Esophagus muscularis mucosa (tissue), 4 donors: ENCODE results near the gene MSL3. TPM values are rescaled to one million over a fixed set of nuclear protein-coding genes. Genes with fewer than 3 reads are reported as not detected.

Experiments used
- DNase-seq: peaks from one replicate; pipeline ENCODE4 v3.0.0-alpha.2; 2017; ENCODE audit errors: extremely low spot score
- H3K27ac ChIP-seq, 4 donors: fragments of 200-600 bp; sonication (generic); replicated peaks in 1 of 4; 1 replicate in 3 of 4; 2 replicates in 1 of 4; pipeline ENCODE4 v1.5.1; 2016 to 2019; ENCODE audit warnings: mild to moderate bottlenecking in 1 of 4
- H3K27me3 ChIP-seq, 4 donors: fragments of 200-600 bp; sonication (generic); one replicate each; pipeline versions ENCODE4 v1.5.1 to v1.6.0; 2016 to 2019
- H3K36me3 ChIP-seq, 4 donors: fragments of 200-600 bp; sonication (generic); one replicate each; pipeline ENCODE4 v1.5.1; 2016 to 2019
- H3K4me1 ChIP-seq, 4 donors: fragments of 200-600 bp; sonication (generic); one replicate each; pipeline ENCODE4 v1.5.1; 2016 to 2019
- H3K4me3 ChIP-seq, 4 donors: fragments of 200-600 bp; sonication (generic); 1 replicate in 2 of 4; 2 replicates in 2 of 4; pipeline ENCODE4 v1.5.1; 2016 to 2019; ENCODE audit warnings: mild to moderate bottlenecking in 4 of 4, moderate library complexity in 1 of 4
- H3K9me3 ChIP-seq, 4 donors: fragments of 200-600 bp; sonication (generic); 1 replicate in 3 of 4; 2 replicates in 1 of 4; pipeline ENCODE4 v1.5.1; 2016 to 2019
- EP300 ChIP-seq: sonication (generic); formaldehyde crosslinking; IDR thresholded peaks from one replicate; pipeline ENCODE4 v1.6.1; 2017; ENCODE audit warnings: antibody characterized with exemption
- POLR2A ChIP-seq: fragments of 450-650 bp; IDR thresholded peaks from one replicate; pipeline ENCODE4 v1.6.1; 2017; ENCODE audit warnings: antibody characterized with exemption, moderate library complexity, mild to moderate bottlenecking, low read depth
- POLR2AphosphoS5 ChIP-seq, 2 donors: sonication (generic); formaldehyde crosslinking; IDR thresholded peaks; one replicate each; pipeline ENCODE4 v1.6.1; 2017; ENCODE audit warnings: antibody characterized with exemption in 2 of 2
- WGBS: methylation state at CpG from one replicate; pipeline ENCODE4 v1.1.5; 2018; 5-methylcytosine and 5-hydroxymethylcytosine counted together
- intact Hi-C: fragments of 100-400 bp; cut with DNase I; formaldehyde crosslinking; loops from one replicate; pipeline ENCODE4 v1.15.1; 2023
- total RNA-seq, 4 donors: library from RNA; depleted of rRNA; stranded (reverse); fragments of >200 nt; gene quantifications; one replicate each; pipeline versions ENCODE4 v1.1.0 to v1.2.1, GENCODE V29; 2016
- TF ChIP-seq, protein P1 (sequence below), 3 experiments: fragments of 200-600 bp in 2 of 3; fragments of 450-650 bp in 1 of 3; sonication (generic) in 2 of 3; IDR thresholded peaks; one replicate each; pipeline ENCODE4 v1.5.1; 2017 to 2019; ENCODE audit warnings: antibody characterized with exemption in 3 of 3, mild to moderate bottlenecking in 2 of 3, moderate library complexity in 1 of 3

MSL3 gene
- total RNA-seq, 4 donors from 2014 or later, result 21.0 to 32.0 (median 24.5) TPM

DNA sequence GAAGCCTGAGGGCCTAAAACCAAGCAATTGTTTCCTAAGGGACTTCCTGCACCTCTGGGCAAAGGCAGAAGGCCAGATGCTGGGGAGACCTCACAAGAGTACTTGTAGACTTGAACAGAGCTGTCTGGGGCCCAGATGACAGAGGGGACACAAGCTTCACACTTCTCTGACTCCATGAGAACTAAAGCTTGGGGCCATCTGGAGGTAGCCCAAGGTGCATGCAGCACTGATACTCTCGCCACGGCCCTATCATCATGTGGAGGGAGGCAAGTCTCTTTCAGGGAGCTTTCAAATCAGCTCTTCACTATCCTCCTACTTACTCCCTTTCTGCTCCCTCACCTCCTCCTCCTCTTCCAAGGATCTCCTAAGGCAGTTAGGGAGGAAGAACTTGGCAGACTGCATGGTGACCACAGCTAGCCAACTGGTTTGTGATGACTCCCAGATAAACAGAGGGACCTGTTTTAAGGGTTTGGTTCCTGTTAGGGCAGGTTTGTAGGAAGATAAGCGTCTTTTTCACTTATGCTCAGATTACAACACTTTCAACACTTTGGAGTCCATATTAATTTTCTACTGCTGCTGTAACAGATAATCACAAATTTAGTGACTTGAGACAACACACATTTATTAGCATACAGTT lies 23.8 kb downstream of the MSL3 start:
- Histone ChIP-seq H3K27ac (no peak overlapping the region), H3K27me3 (no peaks in the 10 kb centered on the region), H3K4me1 (peaks cover 0 to 4% (median 0%) of the 10 kb centered on the region in 4 donors), H3K36me3 (no peaks in the 10 kb centered on the region), H3K4me3 (no peak overlapping the region), H3K9me3 (no peaks in the 10 kb centered on the region)
- 83% methylated on average over 3 of the region's 3 CpGs for WGBS
- DNase-seq, result no peak
- TF ChIP-seq POLR2A, result no peak
- TF ChIP-seq, protein P1, sequence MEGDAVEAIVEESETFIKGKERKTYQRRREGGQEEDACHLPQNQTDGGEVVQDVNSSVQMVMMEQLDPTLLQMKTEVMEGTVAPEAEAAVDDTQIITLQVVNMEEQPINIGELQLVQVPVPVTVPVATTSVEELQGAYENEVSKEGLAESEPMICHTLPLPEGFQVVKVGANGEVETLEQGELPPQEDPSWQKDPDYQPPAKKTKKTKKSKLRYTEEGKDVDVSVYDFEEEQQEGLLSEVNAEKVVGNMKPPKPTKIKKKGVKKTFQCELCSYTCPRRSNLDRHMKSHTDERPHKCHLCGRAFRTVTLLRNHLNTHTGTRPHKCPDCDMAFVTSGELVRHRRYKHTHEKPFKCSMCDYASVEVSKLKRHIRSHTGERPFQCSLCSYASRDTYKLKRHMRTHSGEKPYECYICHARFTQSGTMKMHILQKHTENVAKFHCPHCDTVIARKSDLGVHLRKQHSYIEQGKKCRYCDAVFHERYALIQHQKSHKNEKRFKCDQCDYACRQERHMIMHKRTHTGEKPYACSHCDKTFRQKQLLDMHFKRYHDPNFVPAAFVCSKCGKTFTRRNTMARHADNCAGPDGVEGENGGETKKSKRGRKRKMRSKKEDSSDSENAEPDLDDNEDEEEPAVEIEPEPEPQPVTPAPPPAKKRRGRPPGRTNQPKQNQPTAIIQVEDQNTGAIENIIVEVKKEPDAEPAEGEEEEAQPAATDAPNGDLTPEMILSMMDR (IDR thresholded peaks at IDR 0.05), result no peak
- no peak for TF ChIP-seq POLR2AphosphoS5 (IDR thresholded peaks at IDR 0.05)
- TF ChIP-seq EP300, result no peak
- intact Hi-C loops, result no loop called here

DNA sequence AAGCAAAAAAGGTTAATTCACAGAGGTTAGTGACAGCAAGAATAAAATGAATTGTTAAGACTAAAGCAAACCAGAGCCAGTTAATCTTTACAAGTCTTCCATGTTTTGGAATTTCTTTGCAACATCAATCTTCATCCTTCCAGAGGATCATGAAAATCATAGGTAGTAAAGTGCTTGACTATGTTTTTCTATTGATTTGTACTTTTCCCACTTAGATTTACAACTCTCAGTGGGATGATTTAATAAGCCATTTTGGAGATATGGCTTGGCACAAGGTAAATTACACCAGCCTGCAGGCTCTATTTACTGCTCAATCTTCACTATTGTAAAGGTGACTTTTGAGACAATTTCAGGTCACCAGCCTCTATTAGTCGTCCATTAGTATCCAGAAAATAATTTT lies 26.5 kb downstream of the MSL3 start:
- no peak for DNase-seq
- no peaks in the 10 kb centered on the region for H3K27me3 ChIP-seq
- TF ChIP-seq, protein P1 (IDR thresholded peaks at IDR 0.05), result no peak
- no peak for TF ChIP-seq EP300
- TF ChIP-seq POLR2AphosphoS5 (IDR thresholded peaks at IDR 0.05), result no peak
- TF ChIP-seq POLR2A, result no peak
- H3K36me3 ChIP-seq, result no peaks in the 10 kb centered on the region
- H3K4me1 ChIP-seq, result peaks cover 0 to 4% (median 0%) of the 10 kb centered on the region in 4 donors
- whole genome bisulfite sequencing, result 35% methylated on average over 1 of the region's 1 CpG
- intact Hi-C loops, result no loop called here
- no peak overlapping the region for H3K4me3 ChIP-seq
- H3K27ac ChIP-seq, result no peak overlapping the region
- no peaks in the 10 kb centered on the region for H3K9me3 ChIP-seq

DNA sequence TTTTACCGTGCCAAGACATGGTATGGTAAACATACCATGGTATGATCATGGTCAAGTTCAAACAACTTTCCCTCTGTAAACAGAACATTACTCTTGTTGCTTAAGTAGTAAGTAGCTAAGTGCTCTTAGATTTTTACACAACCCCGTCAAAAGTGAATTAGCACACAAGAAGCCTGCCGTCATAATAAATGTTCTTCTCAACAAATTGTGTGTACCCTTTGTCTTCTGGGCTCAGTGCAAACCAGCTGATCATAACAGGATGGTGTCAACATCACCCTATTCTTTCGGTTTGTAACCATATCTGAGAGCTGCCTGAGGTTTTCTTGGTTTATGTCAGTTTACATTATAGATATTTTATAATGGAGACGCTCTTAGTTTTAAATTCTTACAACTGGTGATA lies 28.8 kb downstream of the MSL3 start:
- H3K36me3 ChIP-seq, result no peaks in the 10 kb centered on the region
- intact Hi-C loops, result no loop called here
- peaks cover 0 to 4% (median 0%) of the 10 kb centered on the region in 4 donors for H3K4me1 ChIP-seq
- no peaks in the 10 kb centered on the region for H3K27me3 ChIP-seq
- H3K4me3 ChIP-seq, result peak overlapping the region; percentile 29 to 39 (median 34)
- WGBS, result 58% methylated on average over 5 of the region's 5 CpGs
- H3K27ac ChIP-seq, result no peak overlapping the region
- TF ChIP-seq, protein P1 (IDR thresholded peaks at IDR 0.05), result no peak
- TF ChIP-seq POLR2A (no peak), EP300 (no peak), POLR2AphosphoS5 (IDR thresholded peaks at IDR 0.05) (no peak)
- H3K9me3 ChIP-seq, result no peaks in the 10 kb centered on the region
- DNase-seq, result no peak

DNA sequence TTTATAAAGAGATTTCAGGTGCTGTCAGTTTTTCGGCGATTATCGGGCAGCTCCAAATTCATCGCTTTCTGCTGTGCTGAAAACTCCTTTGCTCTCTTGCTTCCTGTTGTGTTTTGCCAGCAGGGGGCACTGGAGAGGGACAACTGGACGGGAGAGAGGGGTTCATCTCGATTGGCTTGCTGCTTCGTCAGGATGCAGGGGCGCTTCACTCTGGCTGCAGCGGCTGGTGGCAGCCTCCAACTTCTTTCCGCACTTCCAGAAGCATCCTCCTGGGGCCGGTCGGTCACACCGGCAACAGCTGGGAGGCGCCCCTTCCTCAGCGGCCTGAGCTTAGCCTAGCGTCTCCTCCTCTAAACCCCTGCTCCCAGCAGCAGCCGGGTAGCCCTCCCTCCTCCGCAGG lies 29.5 kb downstream of the MSL3 start:
- H3K27ac ChIP-seq, result no peak overlapping the region
- WGBS, result 25% methylated on average over 18 of the region's 18 CpGs
- peak overlapping the region; percentile 29 to 39 (median 34) for H3K4me3 ChIP-seq

More for the DNA sequence above, 29.5 kb downstream of the MSL3 start:
- Histone ChIP-seq H3K4me1 (peaks cover 0 to 4% (median 0%) of the 10 kb centered on the region in 4 donors), H3K27me3 (no peaks in the 10 kb centered on the region), H3K9me3 (no peaks in the 10 kb centered on the region), H3K36me3 (no peaks in the 10 kb centered on the region)
- intact Hi-C loops, result no loop called here
- no peak for DNase-seq
- TF ChIP-seq POLR2A, result no peak
- TF ChIP-seq, protein P1 (IDR thresholded peaks at IDR 0.05), result peak; percentile 31 to 64 (median 45)
